Muscle of leg (tissue), 11 donors: ENCODE data around the gene AIG1. TPM values are rescaled to one million over a fixed set of nuclear protein-coding genes. Genes with fewer than 3 reads are reported as not detected.

Experiments
- DNase-seq: peaks from one replicate; pipeline ENCODE4 v3.0.0; 2013
- H3K27ac ChIP-seq: one replicate; pipeline ENCODE4 v1.5.1; 2013; ENCODE audit warnings: mild to moderate bottlenecking, low read length, control low read depth
- H3K27me3 ChIP-seq: one replicate; pipeline ENCODE4 v1.6.1; 2013; ENCODE audit warnings: low read length; ENCODE audit not compliant: control insufficient read depth, insufficient read depth
- H3K36me3 ChIP-seq: one replicate; pipeline ENCODE4 v1.6.1; 2013; ENCODE audit warnings: low read length; ENCODE audit not compliant: control insufficient read depth, insufficient read depth
- H3K4me1 ChIP-seq: one replicate; pipeline ENCODE4 v1.6.1; 2013; ENCODE audit warnings: low read length; ENCODE audit not compliant: control insufficient read depth, insufficient read depth
- H3K4me3 ChIP-seq: one replicate; pipeline ENCODE4 v1.5.1; 2013; ENCODE audit warnings: low read length, control low read depth
- H3K9me3 ChIP-seq: replicated peaks from 2 replicates; pipeline ENCODE4 v1.6.1; 2013; ENCODE audit warnings: low read depth, low read length; ENCODE audit not compliant: control insufficient read depth
- WGBS: methylation state at CpG from one replicate; pipeline ENCODE4 v1.1.5; 2013; ENCODE audit warnings: missing lambda C conversion rate; ENCODE audit not compliant: insufficient coverage; 5-methylcytosine and 5-hydroxymethylcytosine counted together
- polyA plus RNA-seq, 8 donors: library from polyadenylated mRNA; unstranded; fragments of 120-200 nt; gene quantifications; one replicate each; pipeline versions ENCODE4 v1.2.1 to v1.2.3, GENCODE V29; 2013; ENCODE audit warnings: inconsistent platforms in 1 of 8, low replicate concordance in 1 of 8; ENCODE audit not compliant: insufficient read length in 8 of 8, insufficient read depth in 1 of 8
- total RNA-seq: library from RNA; stranded (reverse); fragments of 120-200 nt; gene quantifications from one replicate; pipeline ENCODE4 v1.2.4, GENCODE V29; 2013

The AIG1 gene
- total and polyA plus RNA-seq, 9 donors: 24.1 to 35.0 (median 30.2) TPM

- Histone ChIP-seq H3K27me3 (no peaks in the 10 kb centered on the region), H3K4me3 (no peak overlapping the region), H3K9me3 (peaks cover 7% of the 10 kb centered on the region), H3K27ac (peak overlapping the region; percentile 29), H3K36me3 (no peaks in the 10 kb centered on the region), H3K4me1 (peaks cover 4% of the 10 kb centered on the region)
- WGBS: 60% methylated on average over 1 of the region's 1 CpG
- peak; percentile 74 for DNase-seq
These were observed 297.0 kb downstream of the AIG1 start for GRCh38 chr6:143357561-143358255.

GRCh38 chr6:143361536-143362191, 301.0 kb downstream of the AIG1 start:
- H3K27me3 ChIP-seq: no peaks in the 10 kb centered on the region
- H3K4me3 ChIP-seq: no peak overlapping the region
- peaks cover 4% of the 10 kb centered on the region for H3K4me1 ChIP-seq
- DNase-seq: no peak
- no peaks in the 10 kb centered on the region for H3K9me3 ChIP-seq
- no peak overlapping the region for H3K27ac ChIP-seq
- H3K36me3 ChIP-seq: no peaks in the 10 kb centered on the region
- WGBS: 96% methylated on average over 4 of the region's 4 CpGs

GRCh38 chr6:143362192-143362558, 301.5 kb downstream of the AIG1 start:
- Histone ChIP-seq H3K27me3 (no peaks in the 10 kb centered on the region), H3K4me1 (peaks cover 2% of the 10 kb centered on the region), H3K36me3 (no peaks in the 10 kb centered on the region), H3K27ac (no peak overlapping the region), H3K4me3 (no peak overlapping the region), H3K9me3 (no peaks in the 10 kb centered on the region)
- WGBS: no CpG with 5 or more reads among the region's 2 CpGs
- DNase-seq: no peak

GRCh38 chr6:143363299-143363698, 302.6 kb downstream of the AIG1 start:
- Histone ChIP-seq H3K4me1 (no peaks in the 10 kb centered on the region), H3K4me3 (no peak overlapping the region), H3K9me3 (no peaks in the 10 kb centered on the region), H3K27ac (no peak overlapping the region), H3K27me3 (no peaks in the 10 kb centered on the region), H3K36me3 (no peaks in the 10 kb centered on the region)
- no CpG with 5 or more reads among the region's 2 CpGs for WGBS
- DNase-seq: no peak

- Histone ChIP-seq H3K36me3 (no peaks in the 10 kb centered on the region), H3K4me3 (no peak overlapping the region), H3K9me3 (no peaks in the 10 kb centered on the region), H3K27ac (no peak overlapping the region), H3K27me3 (no peaks in the 10 kb centered on the region), H3K4me1 (no peaks in the 10 kb centered on the region)
- WGBS: no CpG with 5 or more reads among the region's 2 CpGs
- DNase-seq: no peak
These were observed 307.7 kb downstream of the AIG1 start for GRCh38 chr6:143368426-143368825.

- Histone ChIP-seq H3K4me3 (no peak overlapping the region), H3K4me1 (no peaks in the 10 kb centered on the region), H3K27me3 (no peaks in the 10 kb centered on the region), H3K36me3 (no peaks in the 10 kb centered on the region), H3K9me3 (no peaks in the 10 kb centered on the region), H3K27ac (no peak overlapping the region)
- 86% methylated on average over 2 of the region's 3 CpGs for WGBS
- no peak for DNase-seq
These were observed 309.3 kb downstream of the AIG1 start for GRCh38 chr6:143369971-143370370.

- 100% methylated on average over 1 of the region's 5 CpGs for WGBS
- DNase-seq: no peak
- H3K27ac ChIP-seq: no peak overlapping the region
- no peaks in the 10 kb centered on the region for H3K4me1 ChIP-seq
- no peaks in the 10 kb centered on the region for H3K9me3 ChIP-seq
- H3K4me3 ChIP-seq: no peak overlapping the region
- no peaks in the 10 kb centered on the region for H3K27me3 ChIP-seq
- no peaks in the 10 kb centered on the region for H3K36me3 ChIP-seq
These were observed 310.2 kb downstream of the AIG1 start for GRCh38 chr6:143370812-143371370.

GRCh38 chr6:143372199-143372882, 311.7 kb downstream of the AIG1 start:
- no peaks in the 10 kb centered on the region for H3K36me3 ChIP-seq
- H3K4me1 ChIP-seq: no peaks in the 10 kb centered on the region
- WGBS: 78% methylated on average over 5 of the region's 7 CpGs
- DNase-seq: no peak
- H3K9me3 ChIP-seq: no peaks in the 10 kb centered on the region
- no peak overlapping the region for H3K4me3 ChIP-seq
- H3K27me3 ChIP-seq: no peaks in the 10 kb centered on the region
- no peak overlapping the region for H3K27ac ChIP-seq

GRCh38 chr6:143374014-143374413, 313.3 kb downstream of the AIG1 start:
- no peak overlapping the region for H3K4me3 ChIP-seq
- H3K9me3 ChIP-seq: no peaks in the 10 kb centered on the region
- DNase-seq: no peak
- H3K27ac ChIP-seq: no peak overlapping the region
- H3K4me1 ChIP-seq: no peaks in the 10 kb centered on the region
- H3K27me3 ChIP-seq: no peaks in the 10 kb centered on the region
- H3K36me3 ChIP-seq: no peaks in the 10 kb centered on the region
- WGBS: no CpG with 5 or more reads among the region's 2 CpGs

- H3K27ac ChIP-seq: no peak overlapping the region
- H3K36me3 ChIP-seq: no peaks in the 10 kb centered on the region
- no peak overlapping the region for H3K4me3 ChIP-seq
- no peaks in the 10 kb centered on the region for H3K27me3 ChIP-seq
- DNase-seq: no peak
- 100% methylated on average over 2 of the region's 5 CpGs for WGBS
- H3K4me1 ChIP-seq: no peaks in the 10 kb centered on the region
- H3K9me3 ChIP-seq: no peaks in the 10 kb centered on the region
These were observed 314.4 kb downstream of the AIG1 start for GRCh38 chr6:143375022-143375585.
